HEK293 (cell line): ENCODE data around the gene AURKAIP1.
A peak's percentile ranks its signal among the peaks of the same experiment; 100 is the strongest.

Source experiments
- CTCF ChIA-PET: fragments of 350-600 bp; formaldehyde crosslinking; extraction: SDS; loops from one replicate; lab custom pipeline; 2021; ENCODE audit warnings: antibody characterized with exemption; lab: Yijun Ruan, JAX
- POLR2A ChIA-PET: fragments of 300-600 bp; formaldehyde crosslinking; extraction: SDS; loops from one replicate; lab custom pipeline; 2020; ENCODE audit warnings: antibody characterized with exemption, inconsistent platforms; lab: Yijun Ruan, JAX
- H3K27ac ChIP-seq: fragments of 200-500 bp; sonication (Bioruptor generic); 2 replicates; pipeline ENCODE4 v1.5.1; 2014; ENCODE audit warnings: low read depth, low read length, control low read depth, inconsistent platforms; ENCODE audit errors: extremely low read depth
- H3K36me3 ChIP-seq, 2 experiments: fragments of 200-500 bp in 1 of 2; sonication (Bioruptor generic) in 1 of 2; 1 replicate in 1 of 2; 2 replicates in 1 of 2; pipeline ENCODE4 v1.5.1; 2014 to 2017; ENCODE audit warnings: inconsistent platforms in 2 of 2, low read length in 2 of 2; ENCODE audit not compliant: control insufficient read depth in 2 of 2, insufficient read depth in 1 of 2
- H3K4me1 ChIP-seq: fragments of 200-500 bp; sonication (Bioruptor generic); 2 replicates; pipeline ENCODE4 v1.5.1; 2014; ENCODE audit warnings: mild to moderate bottlenecking, low read length, inconsistent platforms; ENCODE audit not compliant: control insufficient read depth, insufficient read depth
- H3K4me3 ChIP-seq: 2 replicates; pipeline ENCODE4 v1.5.1; 2011; ENCODE audit warnings: low read depth, mild to moderate bottlenecking, control low read depth, low read length, moderate library complexity
- H3K9me3 ChIP-seq: fragments of 200-500 bp; sonication (Bioruptor generic); 2 replicates; pipeline ENCODE4 v1.5.1; 2014; ENCODE audit warnings: low read depth, low read length, inconsistent platforms; ENCODE audit not compliant: control insufficient read depth, insufficient read depth
- ATF2 ChIP-seq: fragments of 450-650 bp; formaldehyde crosslinking; IDR thresholded peaks from 2 replicates; pipeline ENCODE4 v1.5.1; 2016; ENCODE audit warnings: missing biosample characterization, missing genetic modification characterization, low read depth
- ELK4 ChIP-seq: IDR thresholded peaks from 2 replicates; pipeline ENCODE4 v1.6.1; 2011; ENCODE audit warnings: mild to moderate bottlenecking, low read depth, low read length, borderline replicate concordance
- HOXC10 ChIP-seq: sonication (generic); formaldehyde crosslinking; IDR thresholded peaks from 2 replicates; pipeline ENCODE4 v1.8.1; 2023; ENCODE audit warnings: mild to moderate bottlenecking, missing genetic modification reagents
- SP2 ChIP-seq: fragments of 450-650 bp; formaldehyde crosslinking; IDR thresholded peaks from 2 replicates; pipeline ENCODE4 v1.5.1; 2016; ENCODE audit warnings: missing biosample characterization, missing genetic modification characterization
- SP3 ChIP-seq: fragments of 450-650 bp; formaldehyde crosslinking; IDR thresholded peaks from 2 replicates; pipeline ENCODE4 v1.5.1; 2016; ENCODE audit warnings: missing biosample characterization, missing genetic modification characterization
- WT1 ChIP-seq: fragments of 450-650 bp; formaldehyde crosslinking; IDR thresholded peaks from 2 replicates; pipeline ENCODE4 v1.5.1; 2016; ENCODE audit warnings: missing biosample characterization, missing genetic modification characterization
- YY1 ChIP-seq: fragments of 450-650 bp; formaldehyde crosslinking; IDR thresholded peaks from 2 replicates; pipeline ENCODE4 v1.5.1; 2018; ENCODE audit warnings: missing biosample characterization, missing genetic modification characterization
- ZBTB20 ChIP-seq: fragments of 450-650 bp; formaldehyde crosslinking; IDR thresholded peaks from 2 replicates; pipeline ENCODE4 v1.5.1; 2016; ENCODE audit warnings: missing biosample characterization, missing genetic modification characterization
- ZBTB8A ChIP-seq: fragments of 450-650 bp; formaldehyde crosslinking; IDR thresholded peaks from 2 replicates; pipeline ENCODE4 v1.5.1; 2016; ENCODE audit warnings: missing biosample characterization, missing genetic modification characterization
- ZFP3 ChIP-seq: fragments of 450-650 bp; formaldehyde crosslinking; IDR thresholded peaks from 2 replicates; pipeline ENCODE4 v1.5.1; 2016; ENCODE audit warnings: low read depth, missing biosample characterization, missing genetic modification characterization
- ZNF121 ChIP-seq: fragments of 450-650 bp; formaldehyde crosslinking; IDR thresholded peaks from 2 replicates; pipeline ENCODE4 v1.5.1; 2016; ENCODE audit warnings: missing biosample characterization, missing genetic modification characterization
- ZNF148 ChIP-seq: fragments of 450-650 bp; formaldehyde crosslinking; IDR thresholded peaks from 2 replicates; pipeline ENCODE4 v1.5.0; 2017; ENCODE audit warnings: missing biosample characterization, missing genetic modification characterization, borderline replicate concordance
- ZNF16 ChIP-seq: fragments of 450-650 bp; formaldehyde crosslinking; IDR thresholded peaks from 2 replicates; pipeline ENCODE4 v1.5.1; 2016; ENCODE audit warnings: low read depth, missing biosample characterization, missing genetic modification characterization
- ZNF174 ChIP-seq: fragments of 450-650 bp; formaldehyde crosslinking; IDR thresholded peaks from 2 replicates; pipeline ENCODE4 v1.5.0; 2017; ENCODE audit warnings: missing biosample characterization, mild to moderate bottlenecking, missing genetic modification characterization
- ZNF223 ChIP-seq: fragments of 450-650 bp; formaldehyde crosslinking; IDR thresholded peaks from 2 replicates; pipeline ENCODE4 v1.5.1; 2016; ENCODE audit warnings: missing biosample characterization, missing genetic modification characterization
- ZNF239 ChIP-seq: fragments of 450-650 bp; formaldehyde crosslinking; IDR thresholded peaks from 2 replicates; pipeline ENCODE4 v1.5.1; 2016; ENCODE audit warnings: missing biosample characterization, missing genetic modification characterization
- ZNF350 ChIP-seq: fragments of 450-650 bp; formaldehyde crosslinking; IDR thresholded peaks from 2 replicates; pipeline ENCODE4 v1.5.0; 2017; ENCODE audit warnings: missing biosample characterization, mild to moderate bottlenecking, missing genetic modification characterization
- ZNF362 ChIP-seq: fragments of 450-650 bp; formaldehyde crosslinking; IDR thresholded peaks from 2 replicates; pipeline ENCODE4 v1.5.1; 2016; ENCODE audit warnings: missing biosample characterization, missing genetic modification characterization
- ZNF473 ChIP-seq: fragments of 450-650 bp; formaldehyde crosslinking; IDR thresholded peaks from 2 replicates; pipeline ENCODE4 v1.5.1; 2017; ENCODE audit warnings: missing biosample characterization, missing genetic modification characterization
- ZNF518A ChIP-seq: fragments of 450-650 bp; formaldehyde crosslinking; conservative IDR thresholded peaks from 2 replicates; pipeline ENCODE4 v1.5.1; 2016; ENCODE audit warnings: low read depth, missing biosample characterization, missing genetic modification characterization
- ZNF596 ChIP-seq: fragments of 450-650 bp; IDR thresholded peaks from 2 replicates; pipeline ENCODE4 v1.5.0; 2018; ENCODE audit warnings: missing biosample characterization, mild to moderate bottlenecking, missing genetic modification characterization, moderate library complexity
- ZNF600 ChIP-seq: fragments of 450-650 bp; formaldehyde crosslinking; IDR thresholded peaks from 2 replicates; pipeline ENCODE4 v1.5.1; 2016; ENCODE audit warnings: missing biosample characterization, missing genetic modification characterization
- ZNF621 ChIP-seq: fragments of 450-650 bp; formaldehyde crosslinking; IDR thresholded peaks from 2 replicates; pipeline ENCODE4 v1.5.1; 2017; ENCODE audit warnings: missing biosample characterization, missing genetic modification characterization
- ZNF626 ChIP-seq: fragments of 450-650 bp; sonication (Bioruptor Pico); formaldehyde crosslinking; IDR thresholded peaks from 2 replicates; pipeline ENCODE4 v1.5.1; 2018; ENCODE audit warnings: missing biosample characterization, missing genetic modification characterization, inconsistent platforms
- ZNF664 ChIP-seq: fragments of 450-650 bp; formaldehyde crosslinking; IDR thresholded peaks from 2 replicates; pipeline ENCODE4 v1.5.1; 2016; ENCODE audit warnings: missing biosample characterization, missing genetic modification characterization
- ZNF785 ChIP-seq: fragments of 450-650 bp; formaldehyde crosslinking; IDR thresholded peaks from 2 replicates; pipeline ENCODE4 v1.5.1; 2016; ENCODE audit warnings: missing biosample characterization, missing genetic modification characterization
- ZNF791 ChIP-seq: fragments of 450-650 bp; formaldehyde crosslinking; IDR thresholded peaks from 2 replicates; pipeline ENCODE4 v1.5.1; 2016; ENCODE audit warnings: missing biosample characterization, missing genetic modification characterization

AURKAIP1 gene

GRCh38 chr1:1374929-1375662, at the start of gene AURKAIP1:
Gene AURKAIP1 (minus strand): TSS chr1:1375207. CDS start chr1:1374756, 451 bp downstream.
- ChIA-PET CTCF (interaction anchor here (1.0 to 1.6 kb wide), 3 partner anchors 13 to 23 kb away, joined by 3 to 5 read pairs (median 4); no protein-coding TSS in a partner anchor), POLR2A (interaction anchor here (0.6 to 1.5 kb wide), 21 partner anchors 9 to 1157 kb away, joined by 3 to 36 read pairs (median 3); partner anchors contain the start of genes CCNL2, MRPL20 and SDF4)
- H3K27ac ChIP-seq = peak within 1 kb of the TSS; percentile 89
- peak within 1 kb of the TSS; percentile 93 for H3K4me3 ChIP-seq
- H3K4me1 ChIP-seq = peaks cover 4% of the 10 kb centered on the region; the same call in 1 of the 2 replicates
- peaks cover 0 to 44% of the 10 kb centered on the region in 2 experiments; a peak in 2 of 3 replicates for H3K36me3 ChIP-seq
- no peaks in the 10 kb centered on the region for H3K9me3 ChIP-seq
- TF ChIP-seq ATF2 (peak; percentile 75; the same call in 1 of the 2 replicates), ZNF362 (tag by site-specific recombination) (no peak), ZNF621 (no peak), WT1 (tag by site-specific recombination) (peak; percentile 60; the same call in 1 of the 2 replicates), ZNF626 (tag by site-specific recombination) (no peak; the same call in 1 of the 2 replicates), ZFP3 (tag by site-specific recombination) (no peak), ZNF174 (tag by site-specific recombination) (no peak), ZNF473 (no peak), SP2 (peak; percentile 96), ZNF239 (tag by site-specific recombination) (peak; percentile 86; the same call in 1 of the 2 replicates), ZNF121 (peak; percentile 84), SP3 (tag by site-specific recombination) (peak; percentile 90), ZNF596 (no peak), HOXC10 (0 out of 2 replicates have a peak, but pooled peaks have one; percentile 86), ZNF148 (tag by site-specific recombination) (peak; percentile 83; the same call in 1 of the 2 replicates), YY1 (tag by site-specific recombination) (peak; percentile 92), ZNF785 (tag by site-specific recombination) (peak; percentile 94), ZNF664 (peak; percentile 58; the same call in 1 of the 2 replicates), ZNF223 (tag by site-specific recombination) (no peak), ZBTB20 (tag by site-specific recombination) (peak; percentile 82), ZNF518A (tag by site-specific recombination) (peak; percentile 100), ZNF791 (no peak), ZNF600 (tag by site-specific recombination) (peak; percentile 84), ZNF350 (tag by site-specific recombination) (no peak), ELK4 (peak; percentile 90), ZBTB8A (peak; percentile 84), ZNF16 (0 out of 2 replicates have a peak, but pooled peaks have one; percentile 34)
